WTC11 (cell line): ENCODE measurements around the gene NIP7. TPM values are rescaled to one million over a fixed set of nuclear protein-coding genes. Genes with fewer than 3 reads are reported as not detected.
A peak's percentile ranks its signal among the peaks of the same experiment; 100 is the strongest.

Experiments
- ATAC-seq: fragments of 200-7000 bp; cut with Tn5 transposase; 2 replicates; pipeline ENCODE4 v1.10.0; 2021; ENCODE audit warnings: mild to moderate bottlenecking, moderate library complexity
- CTCF ChIA-PET: fragments of 300-600 bp; sonication (Branson Sonifier 250); formaldehyde crosslinking; loops from one replicate; lab custom pipeline; 2021; ENCODE audit warnings: antibody characterized with exemption; lab: Charles Lee
- POLR2A ChIA-PET: fragments of 350-600 bp; sonication (Branson Sonifier 250); formaldehyde crosslinking; loops from one replicate; lab custom pipeline; 2021; ENCODE audit warnings: antibody characterized with exemption; lab: Charles Lee
- DNase-seq: peaks from one replicate; pipeline ENCODE4 v3.0.0; 2021; ENCODE audit warnings: low spot score
- H3K27ac Mint-ChIP-seq: 2 replicates; pipeline ENCODE4 v1.8.0; 2021; ENCODE audit warnings: mixed read lengths
- H3K27me3 Mint-ChIP-seq: 2 replicates; pipeline ENCODE4 v1.8.0; 2021; ENCODE audit warnings: low read depth, mild to moderate bottlenecking, moderate library complexity, mixed read lengths
- H3K36me3 Mint-ChIP-seq: 2 replicates; pipeline ENCODE4 v1.8.0; 2021; ENCODE audit warnings: mixed read lengths
- H3K4me1 Mint-ChIP-seq: 2 replicates; pipeline ENCODE4 v1.8.0; 2022; ENCODE audit warnings: mixed read lengths
- H3K4me3 Mint-ChIP-seq: 2 replicates; pipeline ENCODE4 v1.8.0; 2021; ENCODE audit warnings: mild to moderate bottlenecking, moderate library complexity, mixed read lengths
- H3K9me3 Mint-ChIP-seq: 2 replicates; pipeline ENCODE4 v1.8.0; 2021; ENCODE audit warnings: mixed read lengths
- GRHL2 ChIP-seq: fragments of 250-450 bp; sonication (Bioruptor Pico); IDR thresholded peaks from 2 replicates; pipeline ENCODE4 v1.8.0; 2022; ENCODE audit warnings: mild to moderate bottlenecking, moderate library complexity; ENCODE audit not compliant: insufficient replicate concordance, severe bottlenecking
- NR3C1 ChIP-seq: sonication (generic); formaldehyde crosslinking; conservative IDR thresholded peaks from 2 replicates; pipeline ENCODE4 v1.8.1; 2023; ENCODE audit warnings: low read depth, mild to moderate bottlenecking, missing genetic modification reagents
- RELA ChIP-seq: sonication (generic); formaldehyde crosslinking; IDR thresholded peaks from 2 replicates; pipeline ENCODE4 v1.8.1; 2022; ENCODE audit warnings: missing genetic modification reagents, mild to moderate bottlenecking, borderline replicate concordance
- SMAD4 ChIP-seq: sonication (generic); formaldehyde crosslinking; IDR thresholded peaks from 2 replicates; pipeline ENCODE4 v1.8.0; 2022; ENCODE audit warnings: mild to moderate bottlenecking, missing genetic modification reagents
- TCF7 ChIP-seq: sonication (generic); formaldehyde crosslinking; IDR thresholded peaks from 2 replicates; pipeline ENCODE4 v1.8.0; 2022; ENCODE audit warnings: mild to moderate bottlenecking, low read depth, missing genetic modification reagents, moderate library complexity
- TEAD4 ChIP-seq: sonication (generic); formaldehyde crosslinking; IDR thresholded peaks from 2 replicates; pipeline ENCODE4 v1.8.0; 2022; ENCODE audit warnings: mild to moderate bottlenecking, missing genetic modification reagents
- TP53 ChIP-seq: sonication (generic); formaldehyde crosslinking; IDR thresholded peaks from 2 replicates; pipeline ENCODE4 v1.8.1; 2023; ENCODE audit warnings: mild to moderate bottlenecking, missing genetic modification reagents
- ZNF416 ChIP-seq: fragments of 250-450 bp; sonication (Bioruptor Pico); IDR thresholded peaks from 2 replicates; pipeline ENCODE4 v1.9.0; 2021; ENCODE audit warnings: mild to moderate bottlenecking, inconsistent platforms
- total RNA-seq: library from RNA; stranded (reverse); gene quantifications from 3 replicates; pipeline ENCODE4 v1.2.3, GENCODE V29; 2021
- TF ChIP-seq, protein P1 (sequence below): sonication (generic); formaldehyde crosslinking; IDR thresholded peaks from 2 replicates; pipeline ENCODE4 v1.8.1; 2023; ENCODE audit warnings: mild to moderate bottlenecking, missing genetic modification reagents
- TF ChIP-seq, protein P2 (sequence below): sonication (generic); formaldehyde crosslinking; IDR thresholded peaks from 2 replicates; pipeline ENCODE4 v1.8.0; 2023; ENCODE audit warnings: missing genetic modification reagents
- TF ChIP-seq, protein P3 (sequence below): sonication (generic); formaldehyde crosslinking; conservative IDR thresholded peaks from 2 replicates; pipeline ENCODE4 v1.8.1; 2023; ENCODE audit warnings: mild to moderate bottlenecking, low read depth, missing genetic modification reagents, moderate library complexity
- TF ChIP-seq, protein P4 (sequence below): fragments of 250-450 bp; sonication (Bioruptor Pico); conservative IDR thresholded peaks from 2 replicates; pipeline ENCODE4 v1.9.0; 2021; ENCODE audit warnings: mild to moderate bottlenecking
- TF ChIP-seq, protein P5 (sequence below): sonication (generic); formaldehyde crosslinking; IDR thresholded peaks from 2 replicates; pipeline ENCODE4 v1.8.1; 2022; ENCODE audit warnings: low read depth, missing genetic modification reagents, borderline replicate concordance
- TF ChIP-seq, protein P6 (sequence below): sonication (generic); formaldehyde crosslinking; IDR thresholded peaks from 2 replicates; pipeline ENCODE4 v1.8.0; 2022; ENCODE audit warnings: mild to moderate bottlenecking, missing genetic modification reagents

Gene NIP7
- total RNA-seq, 1 experiment from 2014 or later, result 43.7 TPM

DNA sequence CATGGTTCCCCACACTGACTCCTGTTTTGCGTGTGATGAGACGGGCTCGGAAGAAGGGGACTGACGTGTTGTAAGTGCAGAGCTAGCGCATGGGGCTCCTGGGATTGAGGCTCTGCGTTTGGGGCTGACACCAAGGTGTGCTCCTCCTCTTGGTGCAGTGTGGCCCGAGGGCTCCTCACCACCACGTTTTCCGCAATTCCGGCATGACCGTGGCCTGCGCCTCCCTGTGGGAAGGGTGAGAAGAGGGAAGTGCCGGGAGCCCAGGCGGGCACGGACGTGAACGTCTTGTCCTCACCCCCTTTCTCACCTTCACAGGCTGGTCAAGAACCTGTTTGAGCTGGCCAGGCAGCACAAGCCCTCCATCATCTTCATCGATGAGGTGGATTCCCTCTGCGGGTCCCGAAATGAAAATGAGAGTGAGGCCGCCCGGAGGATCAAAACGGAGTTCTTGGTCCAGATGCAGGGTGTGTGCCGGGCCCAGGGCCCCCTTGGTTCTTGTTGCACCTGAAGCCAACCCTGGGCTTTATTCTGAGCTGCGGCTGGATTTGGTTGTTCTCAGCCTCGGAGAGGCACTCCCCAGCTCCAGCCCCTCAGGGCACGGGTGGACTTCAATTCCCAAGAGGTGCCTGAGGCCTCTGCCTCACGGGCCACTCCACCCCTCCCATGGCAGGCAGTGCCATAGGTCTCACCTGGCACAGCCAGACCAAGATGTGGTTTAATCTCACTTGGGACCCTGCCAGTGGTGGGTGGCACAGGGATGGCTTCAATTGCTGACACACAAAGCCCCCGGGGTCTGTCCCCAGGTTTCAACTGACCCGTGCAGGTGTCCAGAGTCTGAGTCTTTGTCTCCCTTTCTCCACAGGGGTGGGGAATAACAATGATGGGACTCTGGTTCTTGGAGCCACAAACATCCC, 19.5 kb upstream of the NIP7 start:
- Mint-ChIP-seq H3K9me3 (no peaks in the 10 kb centered on the region), H3K36me3 (peaks cover 70% of the 10 kb centered on the region), H3K4me1 (no peaks in the 10 kb centered on the region), H3K27ac (peak overlapping the region; percentile 82; the same call in 1 of the 2 replicates), H3K27me3 (no peaks in the 10 kb centered on the region), H3K4me3 (no peak overlapping the region)
- ChIA-PET POLR2A (no interaction called here), CTCF (no interaction called here)
- ATAC-seq, result no peak
- no peak for DNase-seq
- TF ChIP-seq GRHL2 (no peak), RELA (CRISPR knock-in tag) (no peak), SMAD4 (CRISPR knock-in tag) (no peak), TP53 (CRISPR knock-in tag) (no peak), TEAD4 (CRISPR knock-in tag) (no peak)
- TF ChIP-seq, protein P1, sequence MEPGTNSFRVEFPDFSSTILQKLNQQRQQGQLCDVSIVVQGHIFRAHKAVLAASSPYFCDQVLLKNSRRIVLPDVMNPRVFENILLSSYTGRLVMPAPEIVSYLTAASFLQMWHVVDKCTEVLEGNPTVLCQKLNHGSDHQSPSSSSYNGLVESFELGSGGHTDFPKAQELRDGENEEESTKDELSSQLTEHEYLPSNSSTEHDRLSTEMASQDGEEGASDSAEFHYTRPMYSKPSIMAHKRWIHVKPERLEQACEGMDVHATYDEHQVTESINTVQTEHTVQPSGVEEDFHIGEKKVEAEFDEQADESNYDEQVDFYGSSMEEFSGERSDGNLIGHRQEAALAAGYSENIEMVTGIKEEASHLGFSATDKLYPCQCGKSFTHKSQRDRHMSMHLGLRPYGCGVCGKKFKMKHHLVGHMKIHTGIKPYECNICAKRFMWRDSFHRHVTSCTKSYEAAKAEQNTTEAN (CRISPR knock-in tag), result no peak
- TF ChIP-seq, protein P2, sequence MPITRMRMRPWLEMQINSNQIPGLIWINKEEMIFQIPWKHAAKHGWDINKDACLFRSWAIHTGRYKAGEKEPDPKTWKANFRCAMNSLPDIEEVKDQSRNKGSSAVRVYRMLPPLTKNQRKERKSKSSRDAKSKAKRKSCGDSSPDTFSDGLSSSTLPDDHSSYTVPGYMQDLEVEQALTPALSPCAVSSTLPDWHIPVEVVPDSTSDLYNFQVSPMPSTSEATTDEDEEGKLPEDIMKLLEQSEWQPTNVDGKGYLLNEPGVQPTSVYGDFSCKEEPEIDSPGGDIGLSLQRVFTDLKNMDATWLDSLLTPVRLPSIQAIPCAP (CRISPR knock-in tag), result no peak
- TF ChIP-seq, protein P3, sequence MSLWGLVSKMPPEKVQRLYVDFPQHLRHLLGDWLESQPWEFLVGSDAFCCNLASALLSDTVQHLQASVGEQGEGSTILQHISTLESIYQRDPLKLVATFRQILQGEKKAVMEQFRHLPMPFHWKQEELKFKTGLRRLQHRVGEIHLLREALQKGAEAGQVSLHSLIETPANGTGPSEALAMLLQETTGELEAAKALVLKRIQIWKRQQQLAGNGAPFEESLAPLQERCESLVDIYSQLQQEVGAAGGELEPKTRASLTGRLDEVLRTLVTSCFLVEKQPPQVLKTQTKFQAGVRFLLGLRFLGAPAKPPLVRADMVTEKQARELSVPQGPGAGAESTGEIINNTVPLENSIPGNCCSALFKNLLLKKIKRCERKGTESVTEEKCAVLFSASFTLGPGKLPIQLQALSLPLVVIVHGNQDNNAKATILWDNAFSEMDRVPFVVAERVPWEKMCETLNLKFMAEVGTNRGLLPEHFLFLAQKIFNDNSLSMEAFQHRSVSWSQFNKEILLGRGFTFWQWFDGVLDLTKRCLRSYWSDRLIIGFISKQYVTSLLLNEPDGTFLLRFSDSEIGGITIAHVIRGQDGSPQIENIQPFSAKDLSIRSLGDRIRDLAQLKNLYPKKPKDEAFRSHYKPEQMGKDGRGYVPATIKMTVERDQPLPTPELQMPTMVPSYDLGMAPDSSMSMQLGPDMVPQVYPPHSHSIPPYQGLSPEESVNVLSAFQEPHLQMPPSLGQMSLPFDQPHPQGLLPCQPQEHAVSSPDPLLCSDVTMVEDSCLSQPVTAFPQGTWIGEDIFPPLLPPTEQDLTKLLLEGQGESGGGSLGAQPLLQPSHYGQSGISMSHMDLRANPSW (CRISPR knock-in tag), result no peak

DNA sequence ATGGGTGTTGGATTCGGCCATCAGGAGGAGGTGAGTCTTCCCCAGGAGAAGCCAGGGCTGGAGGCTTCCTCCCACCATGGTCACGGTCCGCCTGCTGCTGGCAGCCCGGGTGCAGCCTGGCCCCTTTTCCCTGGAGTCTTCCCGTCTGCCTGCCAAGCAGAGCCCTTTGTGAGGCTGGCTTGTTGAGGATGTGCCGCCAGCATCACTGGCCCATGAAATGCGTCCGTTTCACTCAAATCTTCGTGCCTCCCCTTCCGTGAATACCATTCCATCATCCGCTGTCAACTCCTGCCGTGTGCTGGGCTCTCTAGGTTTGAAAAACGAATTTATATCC, 18.9 kb upstream of the NIP7 start:
- POLR2A ChIA-PET, result no interaction called here
- Mint-ChIP-seq H3K9me3 (no peaks in the 10 kb centered on the region), H3K27me3 (no peaks in the 10 kb centered on the region), H3K4me3 (no peak overlapping the region)
- CTCF ChIA-PET, result no interaction called here
- no peak for DNase-seq
- TF ChIP-seq, protein P4, sequence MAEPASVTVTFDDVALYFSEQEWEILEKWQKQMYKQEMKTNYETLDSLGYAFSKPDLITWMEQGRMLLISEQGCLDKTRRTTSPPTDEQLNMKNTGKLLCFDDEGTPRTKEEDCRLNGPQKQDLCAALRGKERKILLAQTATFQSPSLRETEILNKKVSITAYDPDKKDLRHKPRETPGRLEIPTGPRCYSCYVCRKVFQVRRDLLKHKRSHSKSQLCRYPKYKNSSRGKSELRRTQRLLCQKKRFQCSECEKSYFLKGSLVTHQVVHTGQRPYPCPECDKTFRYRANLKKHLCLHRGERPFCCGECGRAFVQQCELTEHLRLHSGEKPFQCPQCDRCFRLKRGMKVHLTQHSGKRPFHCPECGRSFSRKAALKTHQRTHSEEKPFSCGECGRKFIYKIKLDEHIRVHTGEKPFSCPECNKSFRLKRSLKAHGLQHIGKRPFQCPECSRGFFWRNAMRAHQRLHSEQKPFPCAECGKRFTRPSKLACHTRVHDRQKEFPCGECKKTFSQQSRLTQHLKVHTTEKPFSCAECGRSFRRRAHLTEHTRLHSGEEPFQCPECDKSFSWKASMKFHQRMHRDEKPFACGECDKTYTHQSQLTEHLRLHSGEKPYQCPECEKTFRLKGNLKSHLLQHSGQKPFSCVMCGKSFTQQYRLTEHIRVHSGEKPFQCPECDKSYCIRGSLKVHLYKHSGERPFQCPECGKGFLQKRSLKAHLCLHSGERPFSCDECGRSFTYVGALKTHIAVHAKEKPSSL (CRISPR knock-in tag), result no peak
- no peak for TF ChIP-seq ZNF416 (CRISPR knock-in tag)
- TF ChIP-seq, protein P5, sequence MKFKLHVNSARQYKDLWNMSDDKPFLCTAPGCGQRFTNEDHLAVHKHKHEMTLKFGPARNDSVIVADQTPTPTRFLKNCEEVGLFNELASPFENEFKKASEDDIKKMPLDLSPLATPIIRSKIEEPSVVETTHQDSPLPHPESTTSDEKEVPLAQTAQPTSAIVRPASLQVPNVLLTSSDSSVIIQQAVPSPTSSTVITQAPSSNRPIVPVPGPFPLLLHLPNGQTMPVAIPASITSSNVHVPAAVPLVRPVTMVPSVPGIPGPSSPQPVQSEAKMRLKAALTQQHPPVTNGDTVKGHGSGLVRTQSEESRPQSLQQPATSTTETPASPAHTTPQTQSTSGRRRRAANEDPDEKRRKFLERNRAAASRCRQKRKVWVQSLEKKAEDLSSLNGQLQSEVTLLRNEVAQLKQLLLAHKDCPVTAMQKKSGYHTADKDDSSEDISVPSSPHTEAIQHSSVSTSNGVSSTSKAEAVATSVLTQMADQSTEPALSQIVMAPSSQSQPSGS (CRISPR knock-in tag), result no peak
- no peak for TF ChIP-seq TCF7
- TF ChIP-seq, protein P6, sequence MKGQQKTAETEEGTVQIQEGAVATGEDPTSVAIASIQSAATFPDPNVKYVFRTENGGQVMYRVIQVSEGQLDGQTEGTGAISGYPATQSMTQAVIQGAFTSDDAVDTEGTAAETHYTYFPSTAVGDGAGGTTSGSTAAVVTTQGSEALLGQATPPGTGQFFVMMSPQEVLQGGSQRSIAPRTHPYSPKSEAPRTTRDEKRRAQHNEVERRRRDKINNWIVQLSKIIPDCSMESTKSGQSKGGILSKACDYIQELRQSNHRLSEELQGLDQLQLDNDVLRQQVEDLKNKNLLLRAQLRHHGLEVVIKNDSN, result no peak
- TF ChIP-seq NR3C1, result no peak
- TF ChIP-seq, protein P2 (CRISPR knock-in tag), result no peak
- TF ChIP-seq, all 79 proteins: peak for 0
- Mint-ChIP-seq H3K4me1 (no peaks in the 10 kb centered on the region), H3K27ac (no peak overlapping the region; the same call in 1 of the 2 replicates), H3K36me3 (peaks cover 71% of the 10 kb centered on the region)
- no peak for ATAC-seq
